Breast epithelium (tissue), 3 donors: ENCODE measurements around the gene DSCAM.
"Not testable (repeated sequence)": the region's sequence is repeated elsewhere in the genome, so short reads cannot be mapped to it uniquely, and the experiment has no call there.

Source experiments
- POLR2A ChIP-seq: fragments of 450-650 bp; IDR thresholded peaks from one replicate; pipeline ENCODE4 v1.6.1; 2016; ENCODE audit warnings: antibody characterized with exemption, mild to moderate bottlenecking, moderate library complexity
- TF ChIP-seq, protein P1 (sequence below), 3 donors: fragments of 450-650 bp; IDR thresholded peaks; one replicate each; pipeline ENCODE4 v1.5.1; 2016 to 2017; ENCODE audit warnings: antibody characterized with exemption in 3 of 3, mild to moderate bottlenecking in 3 of 3, moderate library complexity in 3 of 3

DNA sequence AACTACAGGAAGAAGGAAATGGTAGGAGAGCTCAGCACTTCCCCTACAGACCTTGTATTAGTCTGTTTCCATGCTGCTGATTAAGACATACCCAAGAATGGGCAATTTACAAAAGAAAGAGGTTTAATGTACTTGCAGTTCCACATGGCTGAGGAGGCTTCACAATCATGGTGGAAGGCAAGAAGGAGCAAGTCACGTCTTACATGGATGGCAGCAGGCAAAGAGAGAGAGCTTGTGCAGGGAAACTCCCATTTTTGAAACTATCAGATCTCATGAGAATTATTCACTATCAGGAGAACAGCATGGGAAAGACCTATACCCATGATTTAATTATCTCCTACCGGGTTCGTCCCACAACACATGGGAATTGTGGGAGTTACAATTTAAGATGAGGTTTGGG is 48.7 kb upstream of the DSCAM start:
- TF ChIP-seq, protein P1, sequence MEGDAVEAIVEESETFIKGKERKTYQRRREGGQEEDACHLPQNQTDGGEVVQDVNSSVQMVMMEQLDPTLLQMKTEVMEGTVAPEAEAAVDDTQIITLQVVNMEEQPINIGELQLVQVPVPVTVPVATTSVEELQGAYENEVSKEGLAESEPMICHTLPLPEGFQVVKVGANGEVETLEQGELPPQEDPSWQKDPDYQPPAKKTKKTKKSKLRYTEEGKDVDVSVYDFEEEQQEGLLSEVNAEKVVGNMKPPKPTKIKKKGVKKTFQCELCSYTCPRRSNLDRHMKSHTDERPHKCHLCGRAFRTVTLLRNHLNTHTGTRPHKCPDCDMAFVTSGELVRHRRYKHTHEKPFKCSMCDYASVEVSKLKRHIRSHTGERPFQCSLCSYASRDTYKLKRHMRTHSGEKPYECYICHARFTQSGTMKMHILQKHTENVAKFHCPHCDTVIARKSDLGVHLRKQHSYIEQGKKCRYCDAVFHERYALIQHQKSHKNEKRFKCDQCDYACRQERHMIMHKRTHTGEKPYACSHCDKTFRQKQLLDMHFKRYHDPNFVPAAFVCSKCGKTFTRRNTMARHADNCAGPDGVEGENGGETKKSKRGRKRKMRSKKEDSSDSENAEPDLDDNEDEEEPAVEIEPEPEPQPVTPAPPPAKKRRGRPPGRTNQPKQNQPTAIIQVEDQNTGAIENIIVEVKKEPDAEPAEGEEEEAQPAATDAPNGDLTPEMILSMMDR (IDR thresholded peaks at IDR 0.05), result not testable (repeated sequence)
- not testable (repeated sequence) for TF ChIP-seq POLR2A
